Measurements from ENCODE around the gene FGG. TPM values are rescaled to one million over a fixed set of nuclear protein-coding genes. Genes with fewer than 3 reads are reported as not detected.

The FGG gene
- total and polyA plus RNA-seq, 2 of the 13 experiments (the other 11 are each of a cell fraction or from before 2014, with no cell fraction given) = 1,037 to 2,423 TPM

GRCh38 chr4:154566639-154567204 is 45.7 kb downstream of the FGG start:
- TF ChIP-seq PPARG (CRISPR knock-in tag; conservative IDR thresholded peaks at IDR 0.05) (no peak), AGO2 (optimal IDR thresholded peaks at IDR 0.05; ENCODE audit: low read depth, low read length) (peak; percentile 6)
- ChIA-PET POLR2A (interaction anchor here (1.5 to 2.5 kb wide), 3 partner anchors 14 to 51 kb away, joined by 4 to 9 read pairs (median 5); partner anchors contain the start of gene FGG), CTCF (ENCODE audit: low intra/inter-chr PET ratio, low total read pairs) (no interaction called here)
- Histone ChIP-seq H3K79me2 (ENCODE audit: insufficient read depth, low read length) (peaks cover 8% of the 10 kb centered on the region), H3K4me2 (ENCODE audit: low read depth, low read length) (no peak overlapping the region), H3K27ac (ENCODE audit: extremely low read length, insufficient read depth, low read length) (no peak overlapping the region), H3K9me3 (ENCODE audit: low read length) (no peaks in the 10 kb centered on the region), H2AFZ (ENCODE audit: low read length) (no peak overlapping the region), H3K36me3 (replicated peaks in 1 of 2; ENCODE audit: control insufficient read depth in 1 of 2, insufficient read depth in 2 of 2, low read length in 2 of 2) (peaks cover 0 to 4% of the 10 kb centered on the region in 2 experiments; a peak in 1 of 5 replicates), H3K9ac (ENCODE audit: insufficient read depth, low read depth, low read length) (no peak overlapping the region), H3K4me1 (ENCODE audit: insufficient read depth, low read length) (peaks cover 22% of the 10 kb centered on the region), H3K27me3 (ENCODE audit: control insufficient read depth in 1 of 2, insufficient read depth in 2 of 2, low read length in 2 of 2) (no peaks in the 10 kb centered on the region; a peak in 1 of 5 replicates), H3K4me3 (replicated peaks in 1 of 3; ENCODE audit: insufficient read depth in 1 of 3, low read depth in 2 of 3, low read length in 3 of 3) (no peak overlapping the region), H4K20me1 (ENCODE audit: insufficient read depth, low read length) (no peaks in the 10 kb centered on the region)
- intact Hi-C loops (cut with micrococcal nuclease; ENCODE audit: unreplicated experiment) (no loop called here), in situ Hi-C loops (cut with HindIII; ENCODE audit: extremely low pct_ligation_motif_present, low pct_unique_long_range_greater_than_20kb) (no loop called here)
- DNase-seq (ENCODE audit: low spot score) (no peak), ATAC-seq (no peak), FAIRE-seq (no peak)
- no TSS peak for BruUV-seq (replicated peaks)
- WGBS (ENCODE audit: low lambda C conversion rate) = 93% methylated on average over 5 of the region's 5 CpGs

- FAIRE-seq = no peak
- ChIA-PET POLR2A (interaction anchor here (1.2 to 2.2 kb wide), 4 partner anchors 20 to 52 kb away, joined by 3 to 12 read pairs (median 8); partner anchors contain the start of gene FGG), CTCF (ENCODE audit: low intra/inter-chr PET ratio, low total read pairs) (no interaction called here)
- in situ Hi-C loops (cut with HindIII; ENCODE audit: extremely low pct_ligation_motif_present, low pct_unique_long_range_greater_than_20kb) (no loop called here), intact Hi-C loops (cut with micrococcal nuclease; ENCODE audit: unreplicated experiment) (loop anchor here (1.0 kb wide), 1 partner anchor 27 kb away; no protein-coding TSS in a partner anchor)
- H3K4me3 ChIP-seq (replicated peaks in 1 of 3; ENCODE audit: insufficient read depth in 1 of 3, low read depth in 2 of 3, low read length in 3 of 3) = no peak overlapping the region
- no peak overlapping the region for H3K27ac ChIP-seq (ENCODE audit: extremely low read length, insufficient read depth, low read length)
- H3K9ac ChIP-seq (ENCODE audit: insufficient read depth, low read depth, low read length) = no peak overlapping the region
- H2AFZ ChIP-seq (ENCODE audit: low read length) = no peak overlapping the region
- peaks cover 32% of the 10 kb centered on the region for H3K4me1 ChIP-seq (ENCODE audit: insufficient read depth, low read length)
- ATAC-seq = no peak
- H3K79me2 ChIP-seq (ENCODE audit: insufficient read depth, low read length) = peaks cover 8% of the 10 kb centered on the region
- H3K36me3 ChIP-seq (replicated peaks in 1 of 2; ENCODE audit: control insufficient read depth in 1 of 2, insufficient read depth in 2 of 2, low read length in 2 of 2) = peaks cover 0 to 4% of the 10 kb centered on the region in 2 experiments; a peak in 1 of 5 replicates
- 99% methylated on average over 6 of the region's 6 CpGs for WGBS (ENCODE audit: low lambda C conversion rate)
- no peaks in the 10 kb centered on the region for H3K9me3 ChIP-seq (ENCODE audit: low read length)
- no peaks in the 10 kb centered on the region for H4K20me1 ChIP-seq (ENCODE audit: insufficient read depth, low read length)
- BruUV-seq (replicated peaks) = no TSS peak
- H3K27me3 ChIP-seq (ENCODE audit: control insufficient read depth in 1 of 2, insufficient read depth in 2 of 2, low read length in 2 of 2) = no peaks in the 10 kb centered on the region; a peak in 1 of 5 replicates
- no peak for DNase-seq (ENCODE audit: low spot score)
- TF ChIP-seq IRX3 (CRISPR knock-in tag; IDR thresholded peaks at IDR 0.05; ENCODE audit: borderline replicate concordance, low read depth) (no peak), RBFOX2 (IDR thresholded peaks at IDR 0.05; ENCODE audit: low read depth, low read length) (peak; percentile 58; the same call in 1 of the 2 replicates)
- H3K4me2 ChIP-seq (ENCODE audit: low read depth, low read length) = no peak overlapping the region
Observed at GRCh38 chr4:154565704-154566103, 46.8 kb downstream of the FGG start.

Measured in HepG2 (cell line).